Measurements from ENCODE around the gene EHD1. TPM values are rescaled to one million over a fixed set of nuclear protein-coding genes. Genes with fewer than 3 reads are reported as not detected.

The EHD1 gene
- total and polyA plus RNA-seq, 2 of the 4 experiments (the other 2 are of a cell fraction): 107 to 209 TPM

DNA sequence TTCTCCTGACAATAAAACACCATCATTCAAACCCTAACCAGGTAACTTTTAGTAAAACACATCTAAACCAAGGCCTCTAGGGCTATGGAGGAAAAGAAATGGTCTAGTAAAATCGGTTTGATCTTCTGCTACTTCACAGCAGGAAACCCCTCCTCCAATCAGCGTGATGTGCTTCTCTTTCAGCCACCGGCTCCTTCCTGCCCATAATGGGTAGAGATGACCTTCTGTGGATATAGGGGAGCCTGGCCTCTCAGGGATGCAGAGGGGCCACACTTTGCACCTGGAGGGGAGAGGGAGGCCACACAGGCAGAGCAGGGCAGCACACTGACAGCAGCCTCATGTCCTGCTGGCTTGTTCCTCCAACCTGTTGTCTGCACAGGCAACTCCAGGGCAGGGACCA is 6.9 kb downstream of the EHD1 start:
- Histone ChIP-seq H2AK9ac (replicated peaks; ENCODE audit: low read depth, low read length, poor library complexity) (no peak overlapping the region), H2BK5ac (ENCODE audit: low read depth, low read length, poor library complexity, severe bottlenecking) (peak overlapping the region; percentile 30), H2BK15ac (ENCODE audit: low read depth, low read length) (no peak overlapping the region; the same call in 2 of the 3 replicates), H3K36me3 (ENCODE audit: control insufficient read depth, insufficient read depth, low read length) (peaks cover 43% of the 10 kb centered on the region), H3K56ac (ENCODE audit: extremely low read depth, insufficient read depth, low read length) (no peak overlapping the region), H3K14ac (replicated peaks; ENCODE audit: low read depth, low read length) (0 out of 2 replicates have a peak overlapping the region, but pooled peaks have one; percentile 39), H3K4me3 (ENCODE audit: insufficient read depth, low read depth, low read length) (no peak overlapping the region), H2AFZ (replicated peaks; ENCODE audit: low read length, poor library complexity) (no peak overlapping the region), H4K91ac (ENCODE audit: insufficient read depth, low read depth, low read length) (no peak overlapping the region; the same call in 1 of the 2 replicates), H3K27me3 (ENCODE audit: control insufficient read depth, insufficient read depth, low read length) (no peaks in the 10 kb centered on the region), H3K79me1 (ENCODE audit: low read depth in 1 of 2, low read length in 2 of 2) (peaks cover 14 to 73% of the 10 kb centered on the region in 2 experiments; a peak in 3 of 4 replicates), H3K4me1 (ENCODE audit: control insufficient read depth, insufficient read depth, low read length) (peaks cover 52% of the 10 kb centered on the region), H3K9me1 (ENCODE audit: insufficient read depth, low read length) (peaks cover 49% of the 10 kb centered on the region), H3K9ac (ENCODE audit: low read depth, low read length) (no peak overlapping the region), H3K27ac (ENCODE audit: insufficient read depth, low read length) (0 out of 2 replicates have a peak overlapping the region, but pooled peaks have one; percentile 1), H3K18ac (ENCODE audit: low read depth, low read length) (no peak overlapping the region), H4K20me1 (ENCODE audit: insufficient read depth, low read length) (peaks cover 85% of the 10 kb centered on the region), H3K4ac (ENCODE audit: low read depth, low read length) (peak overlapping the region; percentile 91), H3K4me2 (ENCODE audit: low read depth, low read length) (no peak overlapping the region), H3K23ac (ENCODE audit: low read depth, low read length) (peak overlapping the region; percentile 58; the same call in 1 of the 2 replicates), H2BK120ac (ENCODE audit: low read depth, low read length) (no peak overlapping the region), H2AK5ac (ENCODE audit: low read depth, low read length) (peak overlapping the region; percentile 94), H4K8ac (ENCODE audit: low read depth in 2 of 2, low read length in 2 of 2) (peak overlapping the region in 1 of 2 experiments; percentile 17; a peak in 1 of 4 replicates), H3K9me3 (ENCODE audit: control insufficient read depth, insufficient read depth, low read length) (no peaks in the 10 kb centered on the region), H4K5ac (ENCODE audit: low read depth, low read length) (no peak overlapping the region), H2BK20ac (ENCODE audit: low read depth, low read length) (no peak overlapping the region)
- CTCF ChIA-PET: no interaction called here
- POLR2A ChIA-PET (ENCODE audit: unreplicated experiment): no interaction called here
- in situ Hi-C loops (cut with MboI; ENCODE audit: low sequenced_read_pairs): no loop called here
- intact Hi-C loops (cut with micrococcal nuclease): no loop called here
- no TSS peak for BruUV-seq (replicated peaks)
- DNase-seq (no peak), ATAC-seq (ENCODE audit: low read depth) (no peak)
- dilution Hi-C loops (cut with HindIII; ENCODE audit: low sequenced_read_pairs, unreplicated experiment): no loop called here
- no CpG with 5 or more reads among the region's 3 CpGs for whole genome bisulfite sequencing, 2 experiments (ENCODE audit: extremely low coverage in 2 of 2, insufficient read length in 1 of 2)
- TF ChIP-seq MAFK (IDR thresholded peaks at IDR 0.05; ENCODE audit: low read depth, low read length) (no peak), BHLHE40 (IDR thresholded peaks at IDR 0.05; ENCODE audit: low read depth, low read length) (no peak), RFX5 (IDR thresholded peaks at IDR 0.05; ENCODE audit: low read depth, low read length) (no peak), NFE2L2 (IDR thresholded peaks at IDR 0.05; ENCODE audit: low read depth, low read length) (no peak), SMC3 (IDR thresholded peaks at IDR 0.05; ENCODE audit: low read depth, low read length) (no peak), FOS (IDR thresholded peaks at IDR 0.05; ENCODE audit: low read depth, low read length) (no peak), RCOR1 (IDR thresholded peaks at IDR 0.05; ENCODE audit: insufficient replicate concordance, low read length) (no peak)
- TF ChIP-seq, protein P1, sequence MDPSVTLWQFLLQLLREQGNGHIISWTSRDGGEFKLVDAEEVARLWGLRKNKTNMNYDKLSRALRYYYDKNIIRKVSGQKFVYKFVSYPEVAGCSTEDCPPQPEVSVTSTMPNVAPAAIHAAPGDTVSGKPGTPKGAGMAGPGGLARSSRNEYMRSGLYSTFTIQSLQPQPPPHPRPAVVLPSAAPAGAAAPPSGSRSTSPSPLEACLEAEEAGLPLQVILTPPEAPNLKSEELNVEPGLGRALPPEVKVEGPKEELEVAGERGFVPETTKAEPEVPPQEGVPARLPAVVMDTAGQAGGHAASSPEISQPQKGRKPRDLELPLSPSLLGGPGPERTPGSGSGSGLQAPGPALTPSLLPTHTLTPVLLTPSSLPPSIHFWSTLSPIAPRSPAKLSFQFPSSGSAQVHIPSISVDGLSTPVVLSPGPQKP (IDR thresholded peaks at IDR 0.05; ENCODE audit: borderline replicate concordance, low read depth, low read length): no peak
- TF ChIP-seq, protein P2, sequence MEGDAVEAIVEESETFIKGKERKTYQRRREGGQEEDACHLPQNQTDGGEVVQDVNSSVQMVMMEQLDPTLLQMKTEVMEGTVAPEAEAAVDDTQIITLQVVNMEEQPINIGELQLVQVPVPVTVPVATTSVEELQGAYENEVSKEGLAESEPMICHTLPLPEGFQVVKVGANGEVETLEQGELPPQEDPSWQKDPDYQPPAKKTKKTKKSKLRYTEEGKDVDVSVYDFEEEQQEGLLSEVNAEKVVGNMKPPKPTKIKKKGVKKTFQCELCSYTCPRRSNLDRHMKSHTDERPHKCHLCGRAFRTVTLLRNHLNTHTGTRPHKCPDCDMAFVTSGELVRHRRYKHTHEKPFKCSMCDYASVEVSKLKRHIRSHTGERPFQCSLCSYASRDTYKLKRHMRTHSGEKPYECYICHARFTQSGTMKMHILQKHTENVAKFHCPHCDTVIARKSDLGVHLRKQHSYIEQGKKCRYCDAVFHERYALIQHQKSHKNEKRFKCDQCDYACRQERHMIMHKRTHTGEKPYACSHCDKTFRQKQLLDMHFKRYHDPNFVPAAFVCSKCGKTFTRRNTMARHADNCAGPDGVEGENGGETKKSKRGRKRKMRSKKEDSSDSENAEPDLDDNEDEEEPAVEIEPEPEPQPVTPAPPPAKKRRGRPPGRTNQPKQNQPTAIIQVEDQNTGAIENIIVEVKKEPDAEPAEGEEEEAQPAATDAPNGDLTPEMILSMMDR (conservative IDR thresholded peaks at IDR 0.05; ENCODE audit: low read depth, low read length): no peak
- TF ChIP-seq, protein P3, sequence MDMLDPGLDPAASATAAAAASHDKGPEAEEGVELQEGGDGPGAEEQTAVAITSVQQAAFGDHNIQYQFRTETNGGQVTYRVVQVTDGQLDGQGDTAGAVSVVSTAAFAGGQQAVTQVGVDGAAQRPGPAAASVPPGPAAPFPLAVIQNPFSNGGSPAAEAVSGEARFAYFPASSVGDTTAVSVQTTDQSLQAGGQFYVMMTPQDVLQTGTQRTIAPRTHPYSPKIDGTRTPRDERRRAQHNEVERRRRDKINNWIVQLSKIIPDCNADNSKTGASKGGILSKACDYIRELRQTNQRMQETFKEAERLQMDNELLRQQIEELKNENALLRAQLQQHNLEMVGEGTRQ (IDR thresholded peaks at IDR 0.05; ENCODE audit: low read depth, low read length): no peak

Data from IMR-90 (cell line).